ENCODE results near the gene NTNG1. TPM values are rescaled to one million over a fixed set of nuclear protein-coding genes. Genes with fewer than 3 reads are reported as not detected.

The NTNG1 gene
- total and polyA plus RNA-seq, 2 of the 4 experiments (the other 2 are of a cell fraction): 1.2 to 2.3 TPM

DNA sequence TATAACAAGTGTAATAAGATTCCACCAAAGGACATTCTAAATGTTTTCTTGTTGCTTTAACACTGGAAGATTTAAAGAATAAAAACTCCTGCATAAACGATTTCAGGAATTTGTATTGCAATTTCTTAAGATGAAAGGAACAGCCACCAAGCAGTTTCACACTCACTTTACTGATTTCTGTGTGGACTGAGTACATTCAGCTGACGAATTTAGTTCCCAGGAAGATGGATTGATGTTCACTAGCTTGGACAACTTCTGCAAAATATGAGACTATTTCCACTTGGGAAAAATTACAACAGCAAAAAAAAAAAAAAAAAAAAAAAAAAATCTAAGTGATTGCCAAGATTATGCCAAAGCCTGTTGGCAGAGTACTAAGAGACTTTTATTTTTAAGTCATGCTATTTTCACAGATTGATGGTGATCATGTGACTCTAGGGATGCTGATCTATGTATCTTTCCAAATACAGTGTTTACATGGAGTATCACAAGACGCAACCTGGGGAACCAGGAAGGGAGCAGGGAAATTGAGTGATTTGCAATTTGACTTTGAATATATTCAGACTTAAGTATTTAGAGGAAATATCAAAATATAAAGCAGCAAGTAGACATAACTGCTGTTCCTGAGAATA lies 341.0 kb downstream of the NTNG1 start:
- TF ChIP-seq, protein P1, sequence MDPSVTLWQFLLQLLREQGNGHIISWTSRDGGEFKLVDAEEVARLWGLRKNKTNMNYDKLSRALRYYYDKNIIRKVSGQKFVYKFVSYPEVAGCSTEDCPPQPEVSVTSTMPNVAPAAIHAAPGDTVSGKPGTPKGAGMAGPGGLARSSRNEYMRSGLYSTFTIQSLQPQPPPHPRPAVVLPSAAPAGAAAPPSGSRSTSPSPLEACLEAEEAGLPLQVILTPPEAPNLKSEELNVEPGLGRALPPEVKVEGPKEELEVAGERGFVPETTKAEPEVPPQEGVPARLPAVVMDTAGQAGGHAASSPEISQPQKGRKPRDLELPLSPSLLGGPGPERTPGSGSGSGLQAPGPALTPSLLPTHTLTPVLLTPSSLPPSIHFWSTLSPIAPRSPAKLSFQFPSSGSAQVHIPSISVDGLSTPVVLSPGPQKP (IDR thresholded peaks at IDR 0.05; ENCODE audit: borderline replicate concordance, low read depth, low read length): no peak
- Histone ChIP-seq H4K20me1 (ENCODE audit: insufficient read depth, low read length) (no peaks in the 10 kb centered on the region), H3K79me1 (ENCODE audit: low read depth in 1 of 2, low read length in 2 of 2) (no peaks in the 10 kb centered on the region), H2BK120ac (ENCODE audit: low read depth, low read length) (no peak overlapping the region), H3K4me2 (ENCODE audit: low read depth, low read length) (no peak overlapping the region), H3K36me3 (ENCODE audit: control insufficient read depth, insufficient read depth, low read length) (no peaks in the 10 kb centered on the region), H2BK5ac (ENCODE audit: low read depth, low read length, poor library complexity, severe bottlenecking) (no peak overlapping the region), H3K18ac (ENCODE audit: low read depth, low read length) (no peak overlapping the region), H3K27ac (ENCODE audit: insufficient read depth, low read length) (no peak overlapping the region), H3K4ac (ENCODE audit: low read depth, low read length) (no peak overlapping the region), H2AK5ac (ENCODE audit: low read depth, low read length) (no peak overlapping the region), H3K9me1 (ENCODE audit: insufficient read depth, low read length) (no peaks in the 10 kb centered on the region), H3K9ac (ENCODE audit: low read depth, low read length) (no peak overlapping the region), H4K91ac (ENCODE audit: insufficient read depth, low read depth, low read length) (no peak overlapping the region), H3K27me3 (ENCODE audit: control insufficient read depth, insufficient read depth, low read length) (no peaks in the 10 kb centered on the region), H3K4me3 (ENCODE audit: insufficient read depth, low read depth, low read length) (no peak overlapping the region), H3K4me1 (ENCODE audit: control insufficient read depth, insufficient read depth, low read length) (no peaks in the 10 kb centered on the region), H2AFZ (replicated peaks; ENCODE audit: low read length, poor library complexity) (no peak overlapping the region), H3K56ac (ENCODE audit: extremely low read depth, insufficient read depth, low read length) (no peak overlapping the region), H4K5ac (ENCODE audit: low read depth, low read length) (no peak overlapping the region), H4K8ac (ENCODE audit: low read depth in 2 of 2, low read length in 2 of 2) (no peak overlapping the region), H2BK20ac (ENCODE audit: low read depth, low read length) (no peak overlapping the region), H3K23ac (ENCODE audit: low read depth, low read length) (no peak overlapping the region), H2AK9ac (replicated peaks; ENCODE audit: low read depth, low read length, poor library complexity) (no peak overlapping the region), H2BK15ac (ENCODE audit: low read depth, low read length) (no peak overlapping the region), H3K14ac (replicated peaks; ENCODE audit: low read depth, low read length) (no peak overlapping the region), H3K9me3 (ENCODE audit: control insufficient read depth, insufficient read depth, low read length) (no peaks in the 10 kb centered on the region)
- BruUV-seq (replicated peaks): no TSS peak
- CTCF ChIA-PET: no interaction called here
- dilution Hi-C loops (cut with HindIII; ENCODE audit: low sequenced_read_pairs, unreplicated experiment): no loop called here
- DNase-seq (no peak), ATAC-seq (ENCODE audit: low read depth) (no peak)
- intact Hi-C loops (cut with micrococcal nuclease): no loop called here
- in situ Hi-C loops (cut with MboI; ENCODE audit: low sequenced_read_pairs): no loop called here
- POLR2A ChIA-PET (ENCODE audit: unreplicated experiment): no interaction called here
- no CpG with 5 or more reads among the region's 3 CpGs for WGBS, 2 experiments (ENCODE audit: extremely low coverage in 2 of 2, insufficient read length in 1 of 2)

All from IMR-90 (cell line).